Ascending aorta (tissue), 2 donors: ENCODE results near the gene INCENP. TPM values are rescaled to one million over a fixed set of nuclear protein-coding genes. Genes with fewer than 3 reads are reported as not detected.

Source experiments
- DNase-seq, 2 donors: peaks; one replicate each; pipeline ENCODE4 v3.0.0-alpha.2; 2019; ENCODE audit warnings: low spot score in 2 of 2
- H3K27ac ChIP-seq, 2 donors: fragments of 200-600 bp; sonication (generic); one replicate each; pipeline ENCODE4 v1.5.1; 2016 to 2017; ENCODE audit warnings: mild to moderate bottlenecking in 1 of 2
- H3K27me3 ChIP-seq: fragments of 200-600 bp; sonication (generic); one replicate; pipeline ENCODE4 v1.5.1; 2017
- H3K36me3 ChIP-seq, 2 donors: fragments of 200-600 bp; sonication (generic); one replicate each; pipeline ENCODE4 v1.5.1; 2016
- H3K4me1 ChIP-seq, 2 donors: fragments of 200-600 bp; sonication (generic); one replicate each; pipeline ENCODE4 v1.5.1; 2016 to 2017; ENCODE audit warnings: mild to moderate bottlenecking in 1 of 2
- H3K4me3 ChIP-seq, 2 donors: fragments of 200-600 bp; sonication (generic); one replicate each; pipeline ENCODE4 v1.5.1; 2016 to 2017; ENCODE audit warnings: mild to moderate bottlenecking in 1 of 2
- H3K9me3 ChIP-seq, 2 donors: fragments of 200-600 bp; sonication (generic); one replicate each; pipeline ENCODE4 v1.5.1; 2016
- intact Hi-C: fragments of 100-400 bp; cut with DNase I; formaldehyde crosslinking; loops from one replicate; pipeline ENCODE4 v1.15.1; 2023
- total RNA-seq: library from RNA; depleted of rRNA; stranded (reverse); fragments of >200 nt; gene quantifications from one replicate; pipeline ENCODE4 v1.1.0, GENCODE V29; 2016
- TF ChIP-seq, protein P1 (sequence below), 3 experiments: fragments of 200-600 bp in 2 of 3; fragments of 450-650 bp in 1 of 3; sonication (generic) in 2 of 3; IDR thresholded peaks; one replicate each; pipeline ENCODE4 v1.5.1; 2016 to 2019; ENCODE audit warnings: antibody characterized with exemption in 3 of 3, mild to moderate bottlenecking in 1 of 3, moderate library complexity in 1 of 3

INCENP gene
- total RNA-seq, 1 donor from 2014 or later: 55.5 TPM

DNA sequence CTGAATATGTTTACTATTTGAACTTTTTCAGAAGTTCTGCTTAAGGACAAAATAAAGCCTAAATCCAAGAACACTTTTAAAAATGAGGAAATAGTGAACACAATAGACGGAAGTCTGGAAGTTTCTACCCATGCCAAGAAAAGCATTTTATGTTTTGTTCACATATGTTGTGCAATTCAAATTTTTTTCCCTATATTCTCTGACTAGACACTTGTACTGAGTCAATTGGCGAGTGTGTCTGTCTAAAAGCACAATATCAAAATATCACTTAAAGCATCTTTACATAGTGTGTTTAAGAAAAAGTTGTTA is 29.2 kb downstream of the INCENP start:
- peaks cover 40 to 45% of the 10 kb centered on the region in 2 donors for H3K36me3 ChIP-seq
- H3K9me3 ChIP-seq: no peaks in the 10 kb centered on the region
- no peaks in the 10 kb centered on the region for H3K27me3 ChIP-seq
- H3K4me1 ChIP-seq: no peaks in the 10 kb centered on the region
- TF ChIP-seq, protein P1, sequence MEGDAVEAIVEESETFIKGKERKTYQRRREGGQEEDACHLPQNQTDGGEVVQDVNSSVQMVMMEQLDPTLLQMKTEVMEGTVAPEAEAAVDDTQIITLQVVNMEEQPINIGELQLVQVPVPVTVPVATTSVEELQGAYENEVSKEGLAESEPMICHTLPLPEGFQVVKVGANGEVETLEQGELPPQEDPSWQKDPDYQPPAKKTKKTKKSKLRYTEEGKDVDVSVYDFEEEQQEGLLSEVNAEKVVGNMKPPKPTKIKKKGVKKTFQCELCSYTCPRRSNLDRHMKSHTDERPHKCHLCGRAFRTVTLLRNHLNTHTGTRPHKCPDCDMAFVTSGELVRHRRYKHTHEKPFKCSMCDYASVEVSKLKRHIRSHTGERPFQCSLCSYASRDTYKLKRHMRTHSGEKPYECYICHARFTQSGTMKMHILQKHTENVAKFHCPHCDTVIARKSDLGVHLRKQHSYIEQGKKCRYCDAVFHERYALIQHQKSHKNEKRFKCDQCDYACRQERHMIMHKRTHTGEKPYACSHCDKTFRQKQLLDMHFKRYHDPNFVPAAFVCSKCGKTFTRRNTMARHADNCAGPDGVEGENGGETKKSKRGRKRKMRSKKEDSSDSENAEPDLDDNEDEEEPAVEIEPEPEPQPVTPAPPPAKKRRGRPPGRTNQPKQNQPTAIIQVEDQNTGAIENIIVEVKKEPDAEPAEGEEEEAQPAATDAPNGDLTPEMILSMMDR (IDR thresholded peaks at IDR 0.05): no peak
- no peak overlapping the region for H3K4me3 ChIP-seq
- no peak overlapping the region for H3K27ac ChIP-seq
- intact Hi-C loops: no loop called here
- DNase-seq: no peak

DNA sequence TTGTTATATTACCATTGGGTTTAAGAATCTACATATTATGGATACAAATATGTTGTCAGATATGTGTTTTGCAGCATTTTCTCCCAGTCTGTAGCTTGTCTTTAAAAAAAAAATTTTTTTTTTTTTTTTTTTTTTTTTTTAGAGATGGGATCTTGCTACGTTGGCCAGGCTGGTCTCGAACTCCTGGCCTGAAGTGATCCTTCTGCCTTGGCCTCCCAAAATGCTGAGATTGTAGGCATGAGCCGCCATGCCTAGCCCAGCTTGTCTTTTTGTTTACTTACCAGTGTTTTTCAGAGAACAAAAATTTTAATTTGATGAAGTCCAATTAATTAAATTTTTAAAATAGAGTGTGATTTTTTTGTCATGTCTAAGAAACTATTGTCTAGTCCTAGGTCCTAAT is 29.8 kb downstream of the INCENP start:
- Histone ChIP-seq H3K27me3 (no peaks in the 10 kb centered on the region), H3K27ac (no peak overlapping the region), H3K9me3 (no peaks in the 10 kb centered on the region), H3K4me3 (no peak overlapping the region), H3K36me3 (peaks cover 36 to 39% of the 10 kb centered on the region in 2 donors), H3K4me1 (no peaks in the 10 kb centered on the region)
- no peak for DNase-seq
- intact Hi-C loops: no loop called here
- TF ChIP-seq, protein P1 (IDR thresholded peaks at IDR 0.05): no peak

DNA sequence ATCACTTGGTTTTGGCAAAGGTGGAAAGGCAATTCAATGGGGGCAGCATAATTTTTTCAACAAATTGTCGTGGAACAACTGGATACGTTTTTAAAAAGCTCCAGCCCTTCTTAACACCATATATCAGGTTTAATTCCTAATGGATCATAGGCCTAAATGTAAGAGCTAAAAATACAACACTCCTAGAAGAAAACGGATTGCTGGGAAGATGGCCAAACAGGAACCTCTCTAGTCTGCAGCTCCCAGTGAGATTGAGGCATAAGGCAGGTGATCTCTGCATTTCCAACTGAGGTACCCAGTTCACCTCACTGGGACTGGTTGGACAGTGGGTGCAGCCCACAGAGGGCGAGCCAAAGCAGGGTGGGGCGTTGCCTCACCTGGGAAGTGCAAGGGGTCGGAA is 33.8 kb downstream of the INCENP start:
- intact Hi-C loops: no loop called here
- H3K9me3 ChIP-seq: no peaks in the 10 kb centered on the region
- no peak overlapping the region for H3K4me3 ChIP-seq
- H3K27me3 ChIP-seq: no peaks in the 10 kb centered on the region
- TF ChIP-seq, protein P1 (IDR thresholded peaks at IDR 0.05): no peak
- no peaks in the 10 kb centered on the region for H3K4me1 ChIP-seq
- peaks cover under 1 to 4% of the 10 kb centered on the region in 2 donors for H3K36me3 ChIP-seq
- H3K27ac ChIP-seq: no peak overlapping the region
- DNase-seq: no peak

DNA sequence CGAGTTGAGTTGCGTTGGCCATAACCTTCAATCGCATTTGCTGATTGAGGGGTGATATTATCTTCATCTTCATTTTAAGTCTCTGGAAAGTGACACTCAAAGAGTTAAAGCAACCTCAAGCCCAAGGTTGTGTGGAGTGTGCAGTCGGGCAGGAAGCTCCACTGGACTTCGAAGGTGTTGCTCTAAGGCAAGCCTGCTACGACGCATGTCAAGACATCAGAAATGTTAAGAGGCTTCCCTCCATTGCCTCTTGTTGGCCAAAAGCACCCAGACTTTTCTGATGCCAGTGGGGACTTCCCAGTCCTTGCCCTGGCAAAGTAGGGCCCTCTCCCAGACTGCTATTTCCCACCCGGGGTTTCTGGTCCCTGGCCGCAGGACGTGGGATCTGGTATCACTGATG is 42.6 kb downstream of the INCENP start:
- H3K4me1 ChIP-seq: no peaks in the 10 kb centered on the region
- H3K4me3 ChIP-seq: no peak overlapping the region
- intact Hi-C loops: no loop called here
- no peaks in the 10 kb centered on the region for H3K27me3 ChIP-seq
- no peak overlapping the region for H3K27ac ChIP-seq
- TF ChIP-seq, protein P1 (IDR thresholded peaks at IDR 0.05): no peak
- no peak for DNase-seq
- no peaks in the 10 kb centered on the region for H3K9me3 ChIP-seq
- H3K36me3 ChIP-seq: no peaks in the 10 kb centered on the region

DNA sequence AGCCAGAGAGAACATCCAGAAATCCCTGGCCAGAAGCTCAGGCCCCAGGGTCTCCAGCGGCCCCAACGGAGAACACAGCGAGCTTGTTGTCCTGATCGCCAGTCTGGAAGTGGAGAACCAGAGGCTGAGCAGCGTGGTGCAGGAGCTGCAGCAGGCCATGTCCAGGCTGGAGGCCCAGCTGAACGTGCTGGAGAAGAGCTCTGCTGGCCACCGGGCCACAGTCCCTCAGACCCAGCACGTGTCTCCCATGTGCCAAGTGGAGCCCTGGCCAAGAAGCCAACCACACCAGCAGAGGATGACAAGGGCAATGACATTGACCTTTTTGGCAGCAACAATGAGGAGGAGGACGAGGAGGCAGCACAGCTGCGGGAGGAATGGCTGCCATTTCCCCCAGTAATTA is 45.6 kb downstream of the INCENP start:
- no peak for DNase-seq
- H3K36me3 ChIP-seq: no peaks in the 10 kb centered on the region
- no peak overlapping the region for H3K27ac ChIP-seq
- no peaks in the 10 kb centered on the region for H3K27me3 ChIP-seq
- intact Hi-C loops: no loop called here
- TF ChIP-seq, protein P1 (IDR thresholded peaks at IDR 0.05): no peak
- H3K9me3 ChIP-seq: no peaks in the 10 kb centered on the region
- H3K4me3 ChIP-seq: no peak overlapping the region
- H3K4me1 ChIP-seq: no peaks in the 10 kb centered on the region

DNA sequence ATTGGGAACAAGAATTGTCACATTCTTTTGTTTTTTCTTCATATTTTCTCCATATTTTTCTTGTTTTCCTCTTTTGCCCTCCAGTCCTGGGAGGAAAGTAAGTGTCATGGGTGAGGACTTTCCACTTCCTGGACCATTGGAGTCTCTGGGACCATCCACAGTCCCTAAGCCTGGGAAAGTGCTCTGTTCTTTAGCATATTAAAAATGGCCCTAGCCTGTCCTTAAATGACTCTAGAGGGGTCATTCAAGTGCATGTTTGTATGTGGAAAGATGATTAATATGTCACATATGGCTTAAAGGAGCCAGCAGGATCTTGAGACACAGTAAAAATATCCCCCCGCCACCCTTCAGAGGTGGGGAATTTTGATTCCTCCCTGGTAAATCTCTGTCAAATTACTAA is 46.1 kb downstream of the INCENP start:
- Histone ChIP-seq H3K9me3 (no peaks in the 10 kb centered on the region), H3K36me3 (no peaks in the 10 kb centered on the region), H3K27me3 (no peaks in the 10 kb centered on the region), H3K27ac (no peak overlapping the region), H3K4me1 (no peaks in the 10 kb centered on the region), H3K4me3 (no peak overlapping the region)
- no peak for DNase-seq
- TF ChIP-seq, protein P1 (IDR thresholded peaks at IDR 0.05): no peak
- intact Hi-C loops: no loop called here
